Measurements from ENCODE around the gene AXIN2.
A peak's percentile ranks its signal among the peaks of the same experiment; 100 is the strongest.

GRCh38 chr17:65531256-65532100, 30.0 kb downstream of the AXIN2 start:
- TF ChIP-seq CTCF (IDR thresholded peaks at IDR 0.05) (peak in 2 of 7 experiments; percentile 16 to 18), POLR2A (IDR thresholded peaks at IDR 0.05) (no peak)
